Activated T-helper 9 cell treated with anti-CD3 and anti-CD28 coated beads, Interleukin-2, amount 50 U/mL, for 16 hours (primary cell): ENCODE data around the gene SLC22A31.
"Not testable (repeated sequence)": the region's sequence is repeated elsewhere in the genome, so short reads cannot be mapped to it uniquely, and the experiment has no call there.

Experiments used
- DNase-seq: peaks from one replicate; pipeline ENCODE4 v3.0.0-alpha.2; 2020; ENCODE audit warnings: low read depth

Gene SLC22A31

GRCh38 chr16:89192956-89193575 lies 7.3 kb downstream of the SLC22A31 start:
- DNase-seq, result peak; percentile 69

DNA sequence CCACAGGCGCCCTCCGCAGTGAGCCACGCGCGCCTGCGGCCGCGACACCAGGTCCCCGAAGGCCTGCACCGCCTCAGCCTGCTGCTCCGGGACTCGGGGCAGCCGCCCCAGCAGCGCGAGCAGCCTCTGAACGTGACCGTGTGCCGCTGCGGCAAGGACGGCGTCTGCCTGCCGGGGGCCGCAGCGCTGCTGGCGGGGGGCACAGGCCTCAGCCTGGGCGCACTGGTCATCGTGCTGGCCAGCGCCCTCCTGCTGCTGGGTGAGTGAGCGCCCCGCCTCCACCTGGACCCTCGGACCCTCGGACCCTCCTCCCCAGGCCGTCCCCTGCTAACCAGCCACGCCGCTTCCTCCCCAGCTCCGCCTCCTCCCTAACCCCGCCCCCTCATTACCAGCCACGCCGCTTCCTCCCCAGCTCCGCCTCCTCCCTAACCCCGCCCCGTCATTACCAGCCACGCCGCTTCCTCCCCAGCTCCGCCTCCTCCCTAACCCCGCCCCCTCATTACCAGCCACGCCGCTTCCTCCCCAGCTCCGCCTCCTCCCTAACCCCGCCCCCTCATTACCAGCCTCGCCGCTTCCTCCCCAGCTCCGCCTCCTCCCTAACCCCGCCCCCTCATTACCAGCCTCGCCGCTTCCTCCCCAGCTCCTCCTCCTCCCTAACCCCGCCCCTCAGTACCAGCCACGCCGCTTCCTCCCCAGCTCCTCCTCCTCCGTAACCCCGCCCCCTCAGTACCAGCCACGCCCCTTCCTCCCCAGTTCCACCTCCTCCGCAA lies 8.0 kb downstream of the SLC22A31 start:
- DNase-seq, result not testable (repeated sequence)

- DNase-seq, result no peak
Observed at GRCh38 chr16:89191901-89192185, 8.5 kb downstream of the SLC22A31 start.

DNA sequence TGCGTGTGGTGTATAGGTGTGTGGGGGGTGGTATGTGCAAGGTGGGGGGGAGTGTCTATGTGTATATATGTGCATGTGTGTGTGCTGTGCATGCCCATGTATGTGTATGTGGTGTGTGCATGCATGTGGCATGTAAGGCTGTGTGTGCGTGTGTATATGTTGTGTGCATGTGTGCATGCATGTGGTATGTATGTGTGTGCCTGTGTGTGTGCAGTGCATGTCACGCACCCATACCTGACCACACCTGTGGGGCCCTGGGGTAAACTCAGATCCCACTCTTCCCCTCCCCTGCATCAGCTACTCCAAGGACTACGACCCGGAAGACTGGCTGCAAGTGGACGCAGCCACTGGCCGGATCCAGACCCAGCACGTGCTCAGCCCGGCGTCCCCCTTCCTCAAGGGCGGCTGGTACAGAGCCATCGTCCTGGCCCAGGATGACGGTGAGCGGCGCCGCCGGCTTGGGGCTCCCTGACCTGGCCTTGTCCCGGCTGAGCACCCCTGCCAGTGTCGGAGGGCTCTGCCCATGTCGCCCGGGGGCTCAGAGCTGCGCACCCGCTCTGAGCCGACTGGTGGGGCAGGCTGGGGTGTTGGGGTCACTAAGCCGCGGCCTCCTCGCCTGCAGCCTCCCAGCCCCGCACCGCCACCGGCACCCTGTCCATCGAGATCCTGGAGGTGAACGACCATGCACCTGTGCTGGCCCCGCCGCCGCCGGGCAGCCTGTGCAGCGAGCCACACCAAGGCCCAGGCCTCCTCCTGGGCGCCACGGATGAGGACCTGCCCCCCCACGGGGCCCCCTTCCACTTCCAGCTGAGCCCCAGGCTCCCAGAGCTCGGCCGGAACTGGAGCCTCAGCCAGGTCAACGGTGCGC lies 9.1 kb downstream of the SLC22A31 start:
- no peak for DNase-seq

- no peak for DNase-seq
Observed at GRCh38 chr16:89190150-89190958, 10.0 kb downstream of the SLC22A31 start.

- DNase-seq, result no peak
Observed at GRCh38 chr16:89189358-89190025, 10.8 kb downstream of the SLC22A31 start.

- DNase-seq, result not testable (repeated sequence)
Observed at GRCh38 chr16:89188471-89189357, 11.6 kb downstream of the SLC22A31 start.

DNA sequence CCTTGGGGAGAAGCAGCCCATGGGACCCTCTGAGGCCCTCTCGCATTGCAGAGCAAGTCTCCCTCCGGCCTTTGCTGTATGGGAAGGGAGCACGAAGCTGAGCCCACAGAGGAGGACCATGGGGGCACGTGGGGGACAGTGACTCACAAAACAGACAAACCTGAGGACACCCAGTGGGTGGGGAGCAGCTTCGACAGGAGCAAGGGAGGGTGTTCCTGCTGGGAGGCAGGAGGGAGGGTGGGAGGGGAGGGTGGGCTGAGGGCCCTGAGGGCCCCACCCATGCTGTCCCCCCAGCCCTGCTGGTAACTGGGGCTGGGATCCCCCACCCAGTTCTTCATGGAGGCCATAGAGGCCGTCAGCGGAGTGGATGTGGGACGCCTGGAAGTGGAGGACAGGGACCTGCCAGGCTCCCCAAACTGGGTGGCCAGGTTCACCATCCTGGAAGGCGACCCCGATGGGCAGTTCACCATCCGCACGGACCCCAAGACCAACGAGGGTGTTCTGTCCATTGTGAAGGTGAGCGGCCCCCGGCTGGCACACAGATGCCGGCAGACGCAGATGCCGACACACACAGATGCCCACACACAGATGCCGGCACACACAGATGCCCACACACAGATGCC lies 12.5 kb downstream of the SLC22A31 start:
- no peak for DNase-seq

DNA sequence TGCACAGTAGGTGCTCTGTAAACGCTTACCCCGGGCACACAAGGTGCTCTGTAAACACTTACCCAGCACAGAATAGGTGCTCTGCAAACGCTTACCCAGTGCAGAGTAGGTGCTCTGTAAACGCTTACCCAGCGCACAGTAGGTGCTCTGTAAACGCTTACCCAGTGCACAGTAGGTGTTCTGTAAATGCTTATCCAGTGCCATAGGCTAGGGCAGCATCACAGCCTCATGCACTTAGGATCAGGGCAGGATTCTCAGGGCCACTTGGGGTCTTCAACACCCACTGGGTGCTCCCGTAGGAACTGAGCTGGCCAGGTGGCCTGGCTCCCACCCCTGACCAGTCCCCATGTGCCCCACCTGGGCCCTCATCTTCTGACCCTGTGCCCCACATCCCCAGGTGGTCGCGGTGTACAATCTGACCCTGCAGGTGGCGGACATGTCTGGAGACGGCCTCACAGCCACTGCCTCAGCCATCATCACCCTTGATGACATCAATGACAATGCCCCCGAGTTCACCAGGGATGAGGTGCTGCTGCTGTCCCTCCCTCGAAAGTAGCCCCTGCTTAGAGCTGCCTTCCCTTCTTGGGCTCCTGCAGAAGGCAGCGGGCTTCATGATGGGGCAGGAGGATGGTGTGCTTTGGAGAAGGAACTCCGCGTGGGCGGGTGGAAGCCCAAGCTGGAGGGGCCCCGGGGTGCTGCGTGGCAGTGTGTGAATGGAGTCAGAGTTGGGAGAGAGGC lies 13.1 kb downstream of the SLC22A31 start:
- DNase-seq, result no peak

DNA sequence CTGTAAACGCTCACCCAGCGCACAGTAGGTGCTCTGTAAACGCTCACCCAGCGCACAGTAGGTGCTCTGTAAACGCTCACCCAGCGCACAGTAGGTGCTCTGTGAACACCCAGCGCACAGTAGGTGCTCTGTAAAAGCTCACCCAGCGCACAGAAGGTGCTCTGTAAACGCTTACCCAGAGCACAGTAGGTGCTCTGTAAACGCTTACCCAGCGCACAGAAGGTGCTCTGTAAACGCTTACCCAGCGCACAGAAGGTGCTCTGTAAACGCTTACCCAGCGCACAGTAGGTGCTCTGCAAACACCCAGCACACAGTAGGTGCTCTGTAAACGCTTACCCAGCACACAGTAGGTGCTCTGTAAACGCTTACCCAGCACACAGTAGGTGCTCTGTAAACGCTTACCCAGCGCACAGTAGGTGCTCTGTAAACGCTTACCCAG lies 13.7 kb downstream of the SLC22A31 start:
- DNase-seq, result not testable (repeated sequence)

GRCh38 chr16:89185887-89186592 lies 14.3 kb downstream of the SLC22A31 start:
- not testable (repeated sequence) for DNase-seq

GRCh38 chr16:89184933-89185794 lies 15.2 kb downstream of the SLC22A31 start:
- DNase-seq, result no peak

DNA sequence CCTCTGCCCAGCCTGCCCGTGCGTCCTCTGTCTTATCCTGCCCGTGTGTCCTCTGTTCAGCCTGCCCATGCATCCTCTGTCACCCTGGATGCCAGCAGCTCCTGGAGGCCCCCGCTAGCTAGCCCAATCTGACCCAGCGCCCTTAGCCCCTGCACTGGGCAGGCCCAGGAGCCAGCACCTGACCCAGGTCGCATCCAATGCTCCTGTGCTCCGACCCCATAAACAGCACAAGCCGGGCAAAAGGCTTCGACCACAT lies 15.7 kb downstream of the SLC22A31 start:
- no peak for DNase-seq

GRCh38 chr16:89183975-89184676 lies 16.2 kb downstream of the SLC22A31 start:
- DNase-seq, result no peak

GRCh38 chr16:89183463-89183862 lies 16.9 kb downstream of the SLC22A31 start:
- no peak for DNase-seq

DNA sequence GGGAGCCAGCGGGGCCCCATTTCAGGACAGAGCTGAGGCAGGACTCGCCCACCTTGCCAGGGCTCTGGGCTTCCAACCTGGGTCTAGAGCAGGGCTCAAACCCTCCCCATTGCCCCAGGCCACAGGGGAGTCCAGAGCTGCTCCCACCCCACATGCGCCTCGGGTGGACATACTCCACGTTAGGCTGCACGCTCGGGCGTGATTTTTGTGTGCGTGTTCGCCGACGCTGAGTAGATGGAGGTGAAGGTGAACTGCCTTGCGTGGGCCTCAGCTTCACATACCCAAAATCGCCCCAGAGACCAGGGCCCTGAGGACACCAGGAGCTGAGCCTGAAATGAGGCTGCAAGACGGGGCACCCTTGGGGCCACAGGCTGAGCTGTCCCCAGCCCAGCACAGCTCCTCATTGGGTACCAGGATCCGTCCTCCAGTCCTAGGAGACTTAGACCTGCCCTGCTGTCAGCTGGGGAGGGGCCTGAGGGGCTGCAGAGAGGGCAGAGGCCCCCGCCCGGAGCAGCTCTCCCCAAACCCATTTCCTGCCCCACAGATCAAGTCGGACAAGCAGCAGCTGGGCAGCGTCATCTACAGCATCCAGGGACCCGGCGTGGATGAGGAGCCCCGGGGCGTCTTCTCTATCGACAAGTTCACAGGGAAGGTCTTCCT lies 20.6 kb downstream of the SLC22A31 start:
- DNase-seq, result no peak

DNA sequence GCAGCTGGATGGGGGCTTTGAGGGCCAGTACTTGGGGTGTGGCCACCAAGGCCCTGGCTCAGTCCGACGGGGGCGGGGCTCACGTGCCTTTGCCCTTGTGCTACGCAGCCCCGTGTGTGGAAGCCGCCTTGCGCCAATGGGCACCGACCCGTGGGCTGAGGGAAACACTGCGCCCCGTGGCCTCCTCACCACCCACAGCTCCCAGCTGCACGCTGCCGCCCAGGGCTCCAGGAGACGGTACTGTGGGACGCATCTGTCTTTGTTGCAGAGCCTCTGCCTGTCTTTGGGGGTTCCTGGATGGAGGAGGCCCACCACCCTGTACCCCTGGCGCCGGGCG lies 21.2 kb downstream of the SLC22A31 start:
- DNase-seq, result no peak
